ENCODE results near the gene KIAA1328. TPM values are rescaled to one million over a fixed set of nuclear protein-coding genes. Genes with fewer than 3 reads are reported as not detected.

The KIAA1328 gene
- total RNA-seq, 4 donors from 2014 or later, result 16.1 to 32.0 (median 20.1) TPM

- WGBS, 2 donors, result 73 to 74% methylated on average over 6 of the region's 6 CpGs
- no peak for TF ChIP-seq POLR2A (IDR thresholded peaks at IDR 0.05)
- no peak for TF ChIP-seq CTCF (IDR thresholded peaks at IDR 0.05)
- intact Hi-C loops (cut with DNase I; ENCODE audit: low total_unique reads), result no loop called here
- H3K4me3 ChIP-seq (ENCODE audit: low read depth, poor library complexity, severe bottlenecking), result no peak overlapping the region
- no peak for DNase-seq (ENCODE audit: low spot score in 2 of 2)
Measured at GRCh38 chr18:36942264-36942663, 113.3 kb downstream of the KIAA1328 start.

GRCh38 chr18:36947820-36948348 lies 119.0 kb downstream of the KIAA1328 start:
- intact Hi-C loops (cut with DNase I; ENCODE audit: low total_unique reads), result no loop called here
- no peak for DNase-seq (ENCODE audit: low spot score in 2 of 2)
- no peak overlapping the region for H3K4me3 ChIP-seq (ENCODE audit: low read depth, poor library complexity, severe bottlenecking)
- WGBS, 2 donors, result 87 to 91% methylated on average over 6 of the region's 6 CpGs
- TF ChIP-seq CTCF (IDR thresholded peaks at IDR 0.05), result no peak

- H3K4me3 ChIP-seq (ENCODE audit: low read depth, poor library complexity, severe bottlenecking), result no peak overlapping the region
- TF ChIP-seq POLR2A (IDR thresholded peaks at IDR 0.05) (no peak), CTCF (IDR thresholded peaks at IDR 0.05) (no peak)
- 54 to 55% methylated on average over 4 of the region's 4 CpGs for WGBS, 2 donors
- intact Hi-C loops (cut with DNase I; ENCODE audit: low total_unique reads), result no loop called here
- no peak for DNase-seq (ENCODE audit: low spot score in 2 of 2)
Measured at GRCh38 chr18:36950282-36950681, 121.4 kb downstream of the KIAA1328 start.

GRCh38 chr18:36950960-36951359 lies 122.0 kb downstream of the KIAA1328 start:
- no peak for TF ChIP-seq POLR2A (IDR thresholded peaks at IDR 0.05)
- TF ChIP-seq CTCF (IDR thresholded peaks at IDR 0.05), result no peak
- H3K4me3 ChIP-seq (ENCODE audit: low read depth, poor library complexity, severe bottlenecking), result no peak overlapping the region
- DNase-seq (ENCODE audit: low spot score in 2 of 2), result no peak
- 73 to 88% methylated on average over 2 of the region's 2 CpGs for WGBS, 2 donors
- intact Hi-C loops (cut with DNase I; ENCODE audit: low total_unique reads), result no loop called here

- DNase-seq (ENCODE audit: low spot score in 2 of 2), result no peak
- WGBS, 2 donors, result 91 to 96% methylated on average over 1 of the region's 1 CpG
- no peak for TF ChIP-seq CTCF (IDR thresholded peaks at IDR 0.05)
- no peak for TF ChIP-seq POLR2A (IDR thresholded peaks at IDR 0.05)
- H3K4me3 ChIP-seq (ENCODE audit: low read depth, poor library complexity, severe bottlenecking), result no peak overlapping the region
- intact Hi-C loops (cut with DNase I; ENCODE audit: low total_unique reads), result no loop called here
Measured at GRCh38 chr18:36953047-36953446, 124.1 kb downstream of the KIAA1328 start.

GRCh38 chr18:36960038-36960437 lies 131.1 kb downstream of the KIAA1328 start:
- H3K4me3 ChIP-seq (ENCODE audit: low read depth, poor library complexity, severe bottlenecking), result no peak overlapping the region
- WGBS, 2 donors, result 99 to 100% methylated on average over 6 to 9 of the region's 9 CpGs
- TF ChIP-seq CTCF (IDR thresholded peaks at IDR 0.05) (no peak), POLR2A (IDR thresholded peaks at IDR 0.05) (no peak)
- intact Hi-C loops (cut with DNase I; ENCODE audit: low total_unique reads), result no loop called here
- no peak for DNase-seq (ENCODE audit: low spot score in 2 of 2)

All from lower leg skin (tissue), 4 donors.